CD14-positive monocyte (primary cell): ENCODE measurements around the gene CEP131. TPM values are rescaled to one million over a fixed set of nuclear protein-coding genes. Genes with fewer than 3 reads are reported as not detected.

Experiments used
- DNase-seq, 3 donors: peaks; one replicate each; pipeline ENCODE4 v3.0.0-alpha.2; 2011 to 2022
- H2AFZ ChIP-seq: 2 replicates; pipeline ENCODE4 v1.6.0; 2012; ENCODE audit warnings: mild to moderate bottlenecking, low read depth, low read length, inconsistent platforms; ENCODE audit not compliant: insufficient read depth, poor library complexity, severe bottlenecking
- H3K27ac ChIP-seq, 2 donors: 1 replicate in 1 of 2; 2 replicates in 1 of 2; pipeline ENCODE4 v1.5.1; 2012 to 2013; ENCODE audit warnings: low read length in 2 of 2, control low read depth in 1 of 2, inconsistent platforms in 1 of 2, low read depth in 1 of 2, mild to moderate bottlenecking in 1 of 2
- H3K27me3 ChIP-seq, 2 donors: one replicate each; pipeline versions ENCODE4 v1.6.0 to v1.6.1; 2011 to 2013; ENCODE audit warnings: low read length in 2 of 2; ENCODE audit not compliant: control insufficient read depth in 2 of 2, insufficient read depth in 2 of 2
- H3K36me3 ChIP-seq, 2 donors: replicated peaks in 1 of 2; 1 replicate in 1 of 2; 2 replicates in 1 of 2; pipeline versions ENCODE4 v1.5.1 to v1.6.1; 2012 to 2013; ENCODE audit warnings: low read length in 2 of 2, control low read depth in 1 of 2, inconsistent platforms in 1 of 2, mild to moderate bottlenecking in 1 of 2; ENCODE audit not compliant: insufficient read depth in 2 of 2, control insufficient read depth in 1 of 2
- H3K4me1 ChIP-seq, 2 donors: 1 replicate in 1 of 2; 2 replicates in 1 of 2; pipeline versions ENCODE4 v1.5.1 to v1.6.1; 2012 to 2013; ENCODE audit warnings: low read length in 2 of 2, control low read depth in 1 of 2, inconsistent platforms in 1 of 2, mild to moderate bottlenecking in 1 of 2, moderate library complexity in 1 of 2; ENCODE audit not compliant: insufficient read depth in 2 of 2, control insufficient read depth in 1 of 2
- H3K4me2 ChIP-seq: replicated peaks from 2 replicates; pipeline ENCODE3; 2012; ENCODE audit warnings: low read length, moderate library complexity, mild to moderate bottlenecking; ENCODE audit not compliant: poor library complexity, severe bottlenecking; ENCODE audit errors: extremely low read depth
- H3K4me3 ChIP-seq, 3 experiments: fragments of 200-600 bp in 1 of 3; sonication (generic) in 1 of 3; replicated peaks in 1 of 3; 1 replicate in 2 of 3; 2 replicates in 1 of 3; pipeline ENCODE4 v1.5.1; 2011 to 2013; ENCODE audit warnings: low read length in 3 of 3, mild to moderate bottlenecking in 3 of 3, control low read depth in 2 of 3, low read depth in 2 of 3, inconsistent platforms in 1 of 3, moderate library complexity in 1 of 3
- H3K79me2 ChIP-seq: 2 replicates; pipeline ENCODE4 v1.6.0; 2012; ENCODE audit warnings: mild to moderate bottlenecking, control low read depth, inconsistent platforms, low read length, moderate library complexity; ENCODE audit not compliant: insufficient read depth
- H3K9ac ChIP-seq: 2 replicates; pipeline ENCODE4 v1.6.0; 2017; ENCODE audit warnings: low read length, mild to moderate bottlenecking; ENCODE audit not compliant: insufficient read depth, poor library complexity, severe bottlenecking
- H3K9me3 ChIP-seq, 2 donors: replicated peaks in 1 of 2; 1 replicate in 1 of 2; 2 replicates in 1 of 2; pipeline versions ENCODE4 v1.5.1 to v1.6.1; 2012 to 2013; ENCODE audit warnings: low read length in 2 of 2, control low read depth in 1 of 2; ENCODE audit not compliant: control insufficient read depth in 1 of 2, insufficient read depth in 1 of 2
- H4K20me1 ChIP-seq: 2 replicates; pipeline ENCODE4 v1.6.0; 2012; ENCODE audit warnings: mild to moderate bottlenecking, low read length, control low read depth, moderate library complexity; ENCODE audit not compliant: insufficient read depth
- H3K27ac Mint-ChIP-seq, 7 donors: one replicate each; pipeline ENCODE4 v1.8.0; 2020; ENCODE audit warnings: mild to moderate bottlenecking in 7 of 7, mixed read lengths in 7 of 7, moderate library complexity in 6 of 7, inconsistent platforms in 2 of 7
- H3K27me3 Mint-ChIP-seq, 3 donors: one replicate each; pipeline ENCODE4 v1.8.0; 2021 to 2022; ENCODE audit warnings: low read depth in 3 of 3, mild to moderate bottlenecking in 3 of 3, mixed read lengths in 3 of 3, moderate library complexity in 3 of 3, inconsistent platforms in 1 of 3
- H3K36me3 Mint-ChIP-seq, 2 donors: one replicate each; pipeline ENCODE4 v1.8.0; 2020; ENCODE audit warnings: mixed read lengths in 2 of 2, inconsistent platforms in 1 of 2, mild to moderate bottlenecking in 1 of 2
- H3K4me1 Mint-ChIP-seq: one replicate; pipeline ENCODE4 v1.8.0; 2020; ENCODE audit warnings: mild to moderate bottlenecking, mixed read lengths
- H3K4me3 Mint-ChIP-seq, 2 donors: one replicate each; pipeline ENCODE4 v1.8.0; 2020; ENCODE audit warnings: mild to moderate bottlenecking in 2 of 2, mixed read lengths in 2 of 2, moderate library complexity in 1 of 2
- H3K9me3 Mint-ChIP-seq, 7 donors: one replicate each; pipeline ENCODE4 v1.8.0; 2020 to 2022; ENCODE audit warnings: mixed read lengths in 7 of 7, mild to moderate bottlenecking in 6 of 7, moderate library complexity in 6 of 7, inconsistent platforms in 2 of 7
- CTCF ChIP-seq: fragments of 200-600 bp; IDR thresholded peaks from one replicate; pipeline ENCODE4 v1.8.0; 2022; ENCODE audit warnings: antibody characterized with exemption, mild to moderate bottlenecking
- WGBS: methylation state at CpG from one replicate; pipeline ENCODE4 v1.1.5; 2013; ENCODE audit warnings: missing lambda C conversion rate; ENCODE audit not compliant: insufficient coverage; 5-methylcytosine and 5-hydroxymethylcytosine counted together
- intact Hi-C, 2 donors: fragments of 100-400 bp; cut with micrococcal nuclease; formaldehyde crosslinking; loops; one replicate each; pipeline versions ENCODE4 v1.15.0 to v1.15.1; 2023
- polyA plus RNA-seq, 3 donors: library from polyadenylated mRNA; depleted of rRNA in 1 of 3; unstranded in 2 of 3; stranded (reverse) in 1 of 3; fragments of 300-500 nt in 2 of 3; fragments of >200 nt in 1 of 3; fragmentation: Illumina TruSeq in 2 of 3; gene quantifications; 1 replicate in 2 of 3; 2 replicates in 1 of 3; pipeline ENCODE4 v1.2.3, GENCODE V29; 2012 to 2021

Gene CEP131
- polyA plus RNA-seq, 3 donors: 0.69 to 9.7 (median 1.0) TPM

- no peak overlapping the region for H3K4me2 ChIP-seq
- TF ChIP-seq CTCF: no peak
- peaks cover 12 to 25% of the 10 kb centered on the region in 2 donors for H3K36me3 Mint-ChIP-seq
- H3K9me3 Mint-ChIP-seq: peaks cover 0 to 2% (median 0%) of the 10 kb centered on the region in 7 donors
- H4K20me1 ChIP-seq: peaks cover 56% of the 10 kb centered on the region
- DNase-seq: no peak
- H3K36me3 ChIP-seq: peaks cover 12 to 26% of the 10 kb centered on the region in 2 donors
- intact Hi-C loops: loop anchor here (1.0 to 2.0 kb wide), 2 partner anchors 98 to 99 kb away; no protein-coding TSS in a partner anchor
- no peak overlapping the region for H3K27ac ChIP-seq
- H3K79me2 ChIP-seq: peaks cover 45% of the 10 kb centered on the region
- H3K4me3 ChIP-seq: no peak overlapping the region
- H3K9ac ChIP-seq: no peak overlapping the region
- no peak overlapping the region for H2AFZ ChIP-seq
- WGBS: 97% methylated on average over 7 of the region's 10 CpGs
- no peaks in the 10 kb centered on the region for H3K27me3 Mint-ChIP-seq
- peaks cover 21 to 36% of the 10 kb centered on the region in 2 donors for H3K4me1 ChIP-seq
- H3K9me3 ChIP-seq: no peaks in the 10 kb centered on the region
- no peaks in the 10 kb centered on the region for H3K27me3 ChIP-seq
- H3K27ac Mint-ChIP-seq: no peak overlapping the region
- peaks cover 35% of the 10 kb centered on the region for H3K4me1 Mint-ChIP-seq
- no peak overlapping the region for H3K4me3 Mint-ChIP-seq
Measured at GRCh38 chr17:81241203-81241602, 18.4 kb upstream of the CEP131 start.

- H4K20me1 ChIP-seq: peaks cover 57% of the 10 kb centered on the region
- no peaks in the 10 kb centered on the region for H3K9me3 ChIP-seq
- H3K4me3 ChIP-seq: no peak overlapping the region
- H3K4me2 ChIP-seq: no peak overlapping the region
- no peak overlapping the region for H3K27ac Mint-ChIP-seq
- 83% methylated on average over 4 of the region's 8 CpGs for WGBS
- TF ChIP-seq CTCF: no peak
- DNase-seq: no peak
- peaks cover 21 to 36% of the 10 kb centered on the region in 2 donors for H3K4me1 ChIP-seq
- H3K4me1 Mint-ChIP-seq: peaks cover 37% of the 10 kb centered on the region
- no peak overlapping the region for H3K4me3 Mint-ChIP-seq
- peaks cover 0 to 2% (median 0%) of the 10 kb centered on the region in 7 donors for H3K9me3 Mint-ChIP-seq
- H2AFZ ChIP-seq: no peak overlapping the region
- H3K27me3 Mint-ChIP-seq: no peaks in the 10 kb centered on the region
- peaks cover 49% of the 10 kb centered on the region for H3K79me2 ChIP-seq
- H3K27me3 ChIP-seq: no peaks in the 10 kb centered on the region
- H3K9ac ChIP-seq: no peak overlapping the region
- H3K36me3 ChIP-seq: peaks cover 12 to 26% of the 10 kb centered on the region in 2 donors
- peaks cover 12 to 25% of the 10 kb centered on the region in 2 donors for H3K36me3 Mint-ChIP-seq
- no peak overlapping the region for H3K27ac ChIP-seq
- intact Hi-C loops: loop anchor here (1.0 to 2.0 kb wide), 2 partner anchors 98 kb away; no protein-coding TSS in a partner anchor
Measured at GRCh38 chr17:81240761-81241160, 18.0 kb upstream of the CEP131 start.
